BJ (cell line): ENCODE measurements around the gene PRICKLE2. TPM values are rescaled to one million over a fixed set of nuclear protein-coding genes. Genes with fewer than 3 reads are reported as not detected.

Experiments used
- CTCF ChIA-PET: fragments of 350-600 bp; formaldehyde crosslinking; extraction: SDS; loops from one replicate; lab custom pipeline; 2021; ENCODE audit warnings: antibody characterized with exemption, inconsistent platforms; lab: Yijun Ruan, JAX
- POLR2A ChIA-PET: fragments of 300-600 bp; sonication (Branson Sonifier 250); formaldehyde crosslinking; extraction: SDS; loops from one replicate; lab custom pipeline; 2021; ENCODE audit warnings: antibody characterized with exemption; lab: Charles Lee
- DNase-seq: peaks from one replicate; pipeline ENCODE4 v3.0.0-alpha.2; 2011; ENCODE audit warnings: low read depth
- H3K27me3 ChIP-seq: 2 replicates; pipeline ENCODE4 v1.6.0; 2011; ENCODE audit warnings: low read length; ENCODE audit not compliant: control insufficient read depth, insufficient read depth
- H3K36me3 ChIP-seq: 2 replicates; pipeline ENCODE4 v1.5.1; 2011; ENCODE audit warnings: low read length; ENCODE audit not compliant: control insufficient read depth, insufficient read depth
- H3K4me3 ChIP-seq: 2 replicates; pipeline ENCODE4 v1.5.1; 2011; ENCODE audit warnings: low read depth, mild to moderate bottlenecking, control low read depth, low read length
- polyA plus RNA-seq: library from polyadenylated mRNA; depleted of rRNA; stranded (reverse); fragments of >200 nt; gene quantifications from 2 replicates; pipeline ENCODE4 v1.2.3, GENCODE V29; 2011
- TF ChIP-seq, protein P1 (sequence below): IDR thresholded peaks from 2 replicates; pipeline ENCODE4 v1.5.1; 2011; ENCODE audit warnings: low read depth, mild to moderate bottlenecking, control low read depth, inconsistent platforms, low read length, moderate library complexity; ENCODE audit not compliant: insufficient read depth

Gene PRICKLE2
- polyA plus RNA-seq, 1 experiment = 3.5 TPM

- TF ChIP-seq, protein P1, sequence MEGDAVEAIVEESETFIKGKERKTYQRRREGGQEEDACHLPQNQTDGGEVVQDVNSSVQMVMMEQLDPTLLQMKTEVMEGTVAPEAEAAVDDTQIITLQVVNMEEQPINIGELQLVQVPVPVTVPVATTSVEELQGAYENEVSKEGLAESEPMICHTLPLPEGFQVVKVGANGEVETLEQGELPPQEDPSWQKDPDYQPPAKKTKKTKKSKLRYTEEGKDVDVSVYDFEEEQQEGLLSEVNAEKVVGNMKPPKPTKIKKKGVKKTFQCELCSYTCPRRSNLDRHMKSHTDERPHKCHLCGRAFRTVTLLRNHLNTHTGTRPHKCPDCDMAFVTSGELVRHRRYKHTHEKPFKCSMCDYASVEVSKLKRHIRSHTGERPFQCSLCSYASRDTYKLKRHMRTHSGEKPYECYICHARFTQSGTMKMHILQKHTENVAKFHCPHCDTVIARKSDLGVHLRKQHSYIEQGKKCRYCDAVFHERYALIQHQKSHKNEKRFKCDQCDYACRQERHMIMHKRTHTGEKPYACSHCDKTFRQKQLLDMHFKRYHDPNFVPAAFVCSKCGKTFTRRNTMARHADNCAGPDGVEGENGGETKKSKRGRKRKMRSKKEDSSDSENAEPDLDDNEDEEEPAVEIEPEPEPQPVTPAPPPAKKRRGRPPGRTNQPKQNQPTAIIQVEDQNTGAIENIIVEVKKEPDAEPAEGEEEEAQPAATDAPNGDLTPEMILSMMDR = no peak
- CTCF ChIA-PET = interaction anchor here (1.6 kb wide), 1 partner anchor 58 kb away, joined by 3 read pairs; the partner anchor contains the start of gene PSMD6
- no peaks in the 10 kb centered on the region for H3K27me3 ChIP-seq
- H3K4me3 ChIP-seq = no peak overlapping the region
- DNase-seq = no peak
- POLR2A ChIA-PET = no interaction called here
- no peaks in the 10 kb centered on the region for H3K36me3 ChIP-seq
These were observed 144.0 kb downstream of the PRICKLE2 start for GRCh38 chr3:64081235-64081630.

DNA sequence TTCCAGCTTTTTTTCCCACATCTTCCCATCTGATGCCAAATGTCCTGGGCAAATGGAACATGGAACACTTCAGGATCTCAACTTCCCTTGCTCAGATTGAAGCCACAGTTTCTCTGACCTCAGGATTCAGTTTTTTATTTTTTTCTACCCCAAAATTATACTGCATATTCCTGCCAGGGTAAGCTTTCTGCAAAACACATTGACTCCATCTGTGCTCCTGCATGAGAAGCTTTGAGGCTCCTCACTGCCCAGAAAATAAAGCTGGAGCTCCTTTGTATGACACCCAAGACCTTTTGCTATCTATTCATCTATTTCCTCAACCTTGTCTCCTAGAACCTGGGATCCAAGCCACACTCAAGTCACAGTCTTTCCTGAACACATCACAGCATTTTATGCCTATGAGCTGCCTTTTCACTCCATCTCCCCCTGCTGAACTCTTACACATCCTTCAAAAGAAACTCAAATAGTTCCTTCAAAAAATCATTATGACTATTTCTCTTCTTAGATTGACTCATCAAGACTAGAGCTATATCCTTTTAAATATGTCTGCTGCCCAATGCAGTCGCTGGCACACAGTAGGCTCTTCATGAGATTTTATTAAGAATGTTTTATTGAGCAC, 144.5 kb downstream of the PRICKLE2 start:
- Histone ChIP-seq H3K36me3 (no peaks in the 10 kb centered on the region), H3K4me3 (no peak overlapping the region), H3K27me3 (no peaks in the 10 kb centered on the region)
- TF ChIP-seq, protein P1 = no peak
- no peak for DNase-seq
- POLR2A ChIA-PET = no interaction called here
- CTCF ChIA-PET = interaction anchor here (0.6 to 1.6 kb wide), 3 partner anchors 11 to 143 kb away, joined by 3 read pairs; partner anchors contain the start of gene PSMD6

DNA sequence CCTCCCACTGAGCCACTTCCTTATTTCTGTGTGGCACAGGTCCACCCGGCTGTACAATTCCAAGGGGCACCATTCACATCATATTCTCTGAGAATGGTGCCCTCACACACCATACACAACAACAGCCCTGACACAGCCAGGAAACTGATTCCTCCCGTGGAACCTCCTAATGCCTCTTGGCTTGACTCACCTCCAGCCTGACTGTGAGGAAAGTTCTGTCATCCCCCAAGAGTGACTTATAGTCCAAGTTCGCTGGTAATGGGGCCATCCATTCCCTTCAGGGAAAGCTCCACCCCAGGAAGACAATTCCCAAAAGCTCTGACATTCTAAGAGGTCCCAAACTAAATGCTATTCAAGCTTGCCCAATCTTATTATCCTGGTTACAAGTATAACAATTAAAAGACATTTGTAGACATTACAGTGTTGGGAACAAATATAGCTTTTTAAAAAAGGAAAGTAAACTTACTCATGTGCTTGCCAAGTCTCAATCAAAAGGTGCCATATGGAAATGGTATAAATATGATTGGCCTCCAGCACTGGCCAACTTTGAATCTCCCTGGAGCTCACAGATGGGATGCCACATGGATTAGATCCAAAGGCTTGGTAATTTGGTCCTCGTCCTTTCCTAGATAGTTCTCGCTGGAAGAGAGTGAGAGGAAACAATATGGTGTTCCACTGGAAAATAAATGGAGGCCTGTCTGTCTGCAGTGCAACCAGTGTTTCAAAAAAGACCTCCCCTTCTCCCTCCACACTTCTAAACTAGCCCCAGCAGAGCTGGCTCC, 145.7 kb downstream of the PRICKLE2 start:
- H3K36me3 ChIP-seq = no peaks in the 10 kb centered on the region
- TF ChIP-seq, protein P1 = no peak
- POLR2A ChIA-PET = no interaction called here
- DNase-seq = no peak
- no peaks in the 10 kb centered on the region for H3K27me3 ChIP-seq
- CTCF ChIA-PET = no interaction called here
- no peak overlapping the region for H3K4me3 ChIP-seq

DNA sequence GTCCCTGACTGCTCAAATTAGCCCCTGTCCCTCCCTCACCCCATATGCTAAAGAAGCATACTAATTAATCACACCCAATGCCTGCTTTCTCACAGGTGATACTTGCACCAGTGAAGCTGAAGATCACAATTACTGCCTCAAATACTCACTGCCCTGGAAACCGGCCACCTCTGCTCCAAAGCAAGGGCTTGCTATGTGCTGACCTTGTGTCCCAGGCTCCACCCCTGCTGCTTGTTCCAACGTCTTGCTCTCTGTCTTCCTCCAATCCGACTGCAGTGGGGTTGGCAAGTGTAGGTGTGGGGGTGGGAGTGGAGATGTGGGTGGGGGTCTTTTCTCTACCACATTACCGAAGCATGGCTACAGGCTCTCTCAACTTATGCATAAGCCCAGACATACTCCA, 146.3 kb downstream of the PRICKLE2 start:
- no peak for DNase-seq
- Histone ChIP-seq H3K27me3 (no peaks in the 10 kb centered on the region), H3K4me3 (no peak overlapping the region), H3K36me3 (no peaks in the 10 kb centered on the region)
- TF ChIP-seq, protein P1 = no peak
- CTCF ChIA-PET = interaction anchor here (0.8 kb wide), 1 partner anchor 17 kb away, joined by 3 read pairs; no protein-coding TSS in a partner anchor
- POLR2A ChIA-PET = no interaction called here

- TF ChIP-seq, protein P1 = no peak
- Histone ChIP-seq H3K36me3 (no peaks in the 10 kb centered on the region), H3K27me3 (no peaks in the 10 kb centered on the region), H3K4me3 (no peak overlapping the region)
- POLR2A ChIA-PET = no interaction called here
- DNase-seq = no peak
- CTCF ChIA-PET = no interaction called here
These were observed 150.2 kb downstream of the PRICKLE2 start for GRCh38 chr3:64074895-64075679.
